ENCODE results near the gene SBSN. TPM values are rescaled to one million over a fixed set of nuclear protein-coding genes. Genes with fewer than 3 reads are reported as not detected.

SBSN gene
- total RNA-seq, 1 donor from 2014 or later, result 0.21 TPM

DNA sequence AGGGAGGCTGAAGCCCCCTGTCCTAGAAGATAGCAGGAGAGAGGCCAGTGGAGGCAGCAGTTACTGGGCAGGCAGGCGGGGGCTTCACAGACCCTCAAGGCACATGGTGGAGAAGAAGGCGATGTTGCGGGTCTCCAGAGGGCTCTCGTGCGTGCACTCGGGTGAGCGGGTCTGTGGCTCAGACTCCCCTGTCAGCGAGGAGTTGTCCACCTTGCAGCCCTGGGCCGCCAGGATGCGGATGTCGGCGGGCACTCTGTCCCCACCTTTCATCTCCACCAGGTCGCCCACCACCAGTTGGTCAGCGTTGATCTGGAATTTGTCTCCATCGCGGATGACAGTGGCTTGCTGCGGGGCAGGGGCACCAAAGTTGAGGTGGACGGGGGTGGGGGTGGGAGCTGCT, 32.2 kb upstream of the SBSN start:
- Mint-ChIP-seq H3K9me3 (no peaks in the 10 kb centered on the region), H3K36me3 (ENCODE audit: low read depth) (no peaks in the 10 kb centered on the region), H3K4me1 (peaks cover 10% of the 10 kb centered on the region), H3K27me3 (ENCODE audit: low read depth) (peaks cover 81% of the 10 kb centered on the region), H3K4me3 (no peak overlapping the region), H3K27ac (ENCODE audit: unreplicated experiment) (no peak overlapping the region)
- no peak for DNase-seq (ENCODE audit: low read depth, low spot score)
- TF ChIP-seq, protein P1, sequence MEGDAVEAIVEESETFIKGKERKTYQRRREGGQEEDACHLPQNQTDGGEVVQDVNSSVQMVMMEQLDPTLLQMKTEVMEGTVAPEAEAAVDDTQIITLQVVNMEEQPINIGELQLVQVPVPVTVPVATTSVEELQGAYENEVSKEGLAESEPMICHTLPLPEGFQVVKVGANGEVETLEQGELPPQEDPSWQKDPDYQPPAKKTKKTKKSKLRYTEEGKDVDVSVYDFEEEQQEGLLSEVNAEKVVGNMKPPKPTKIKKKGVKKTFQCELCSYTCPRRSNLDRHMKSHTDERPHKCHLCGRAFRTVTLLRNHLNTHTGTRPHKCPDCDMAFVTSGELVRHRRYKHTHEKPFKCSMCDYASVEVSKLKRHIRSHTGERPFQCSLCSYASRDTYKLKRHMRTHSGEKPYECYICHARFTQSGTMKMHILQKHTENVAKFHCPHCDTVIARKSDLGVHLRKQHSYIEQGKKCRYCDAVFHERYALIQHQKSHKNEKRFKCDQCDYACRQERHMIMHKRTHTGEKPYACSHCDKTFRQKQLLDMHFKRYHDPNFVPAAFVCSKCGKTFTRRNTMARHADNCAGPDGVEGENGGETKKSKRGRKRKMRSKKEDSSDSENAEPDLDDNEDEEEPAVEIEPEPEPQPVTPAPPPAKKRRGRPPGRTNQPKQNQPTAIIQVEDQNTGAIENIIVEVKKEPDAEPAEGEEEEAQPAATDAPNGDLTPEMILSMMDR (conservative IDR thresholded peaks at IDR 0.05), result no peak

DNA sequence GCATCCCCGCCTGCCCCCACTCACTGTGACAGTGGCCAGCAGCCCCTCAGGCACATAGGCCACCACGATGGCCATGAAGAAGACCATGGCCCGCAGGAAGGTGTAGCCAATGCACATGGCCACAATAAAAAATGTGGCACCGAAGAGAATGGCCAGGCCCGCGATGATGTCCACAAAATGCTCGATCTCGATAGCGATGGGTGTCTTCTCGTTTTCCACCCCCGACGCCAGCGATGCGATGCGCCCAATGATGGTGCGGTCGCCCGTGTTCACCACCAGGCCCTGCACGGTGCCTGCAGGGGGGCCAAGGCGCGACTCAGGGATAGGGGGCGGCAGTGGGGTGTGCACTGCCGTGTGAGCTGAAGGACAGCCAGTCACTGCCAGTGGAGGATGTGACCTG, 31.7 kb upstream of the SBSN start:
- no peak overlapping the region for H3K4me3 Mint-ChIP-seq
- no peak for DNase-seq (ENCODE audit: low read depth, low spot score)
- H3K36me3 Mint-ChIP-seq (ENCODE audit: low read depth), result no peaks in the 10 kb centered on the region
- H3K9me3 Mint-ChIP-seq, result no peaks in the 10 kb centered on the region
- TF ChIP-seq, protein P1 (conservative IDR thresholded peaks at IDR 0.05), result no peak
- peaks cover 10% of the 10 kb centered on the region for H3K4me1 Mint-ChIP-seq
- no peak overlapping the region for H3K27ac Mint-ChIP-seq (ENCODE audit: unreplicated experiment)
- H3K27me3 Mint-ChIP-seq (ENCODE audit: low read depth), result peaks cover 82% of the 10 kb centered on the region

GRCh38 chr19:35559281-35559659, 31.2 kb upstream of the SBSN start:
- TF ChIP-seq, protein P1 (conservative IDR thresholded peaks at IDR 0.05), result no peak
- H3K36me3 Mint-ChIP-seq (ENCODE audit: low read depth), result no peaks in the 10 kb centered on the region
- H3K27ac Mint-ChIP-seq (ENCODE audit: unreplicated experiment), result no peak overlapping the region
- H3K4me3 Mint-ChIP-seq, result no peak overlapping the region
- H3K4me1 Mint-ChIP-seq, result peaks cover 10% of the 10 kb centered on the region
- H3K27me3 Mint-ChIP-seq (ENCODE audit: low read depth), result peaks cover 84% of the 10 kb centered on the region
- no peak for DNase-seq (ENCODE audit: low read depth, low spot score)
- no peaks in the 10 kb centered on the region for H3K9me3 Mint-ChIP-seq

GRCh38 chr19:35558400-35559280, 30.5 kb upstream of the SBSN start:
- Mint-ChIP-seq H3K36me3 (ENCODE audit: low read depth) (no peaks in the 10 kb centered on the region), H3K9me3 (no peaks in the 10 kb centered on the region), H3K27ac (ENCODE audit: unreplicated experiment) (no peak overlapping the region), H3K27me3 (ENCODE audit: low read depth) (peaks cover 83% of the 10 kb centered on the region), H3K4me1 (peaks cover 10% of the 10 kb centered on the region), H3K4me3 (no peak overlapping the region)
- TF ChIP-seq, protein P1 (conservative IDR thresholded peaks at IDR 0.05), result no peak
- no peak for DNase-seq (ENCODE audit: low read depth, low spot score)

- Mint-ChIP-seq H3K36me3 (ENCODE audit: low read depth) (no peaks in the 10 kb centered on the region), H3K4me1 (peaks cover 10% of the 10 kb centered on the region), H3K27me3 (ENCODE audit: low read depth) (peaks cover 84% of the 10 kb centered on the region), H3K27ac (ENCODE audit: unreplicated experiment) (no peak overlapping the region), H3K9me3 (no peaks in the 10 kb centered on the region), H3K4me3 (peak overlapping the region; percentile 82)
- TF ChIP-seq, protein P1 (conservative IDR thresholded peaks at IDR 0.05), result no peak
- DNase-seq (ENCODE audit: low read depth, low spot score), result peak; percentile 84
These were observed 29.7 kb upstream of the SBSN start for GRCh38 chr19:35557539-35558399.

Measured in neural crest cell (in vitro differentiated cells).